Hepatocyte (in vitro differentiated cells): Measurements from ENCODE around the gene KCTD10. TPM values are rescaled to one million over a fixed set of nuclear protein-coding genes. Genes with fewer than 3 reads are reported as not detected.
"Not testable (repeated sequence)": the region's sequence is repeated elsewhere in the genome, so short reads cannot be mapped to it uniquely, and the experiment has no call there.

Source experiments
- DNase-seq: peaks from one replicate; pipeline ENCODE4 v3.0.0-alpha.2; 2016; ENCODE audit warnings: low spot score
- H2AFZ ChIP-seq: fragments of 200-600 bp; sonication (generic); 2 replicates; pipeline ENCODE4 v1.6.0; 2016; ENCODE audit warnings: antibody characterized with exemption, mild to moderate bottlenecking
- H3K27ac ChIP-seq: fragments of 200-600 bp; sonication (generic); 2 replicates; pipeline ENCODE4 v1.5.1; 2016; ENCODE audit warnings: mild to moderate bottlenecking
- H3K27me3 ChIP-seq: fragments of 200-600 bp; sonication (generic); 2 replicates; pipeline ENCODE4 v1.6.1; 2016
- H3K36me3 ChIP-seq: fragments of 200-600 bp; sonication (generic); replicated peaks from 2 replicates; pipeline ENCODE4 v1.5.1; 2016; ENCODE audit warnings: low read depth; ENCODE audit not compliant: insufficient read depth
- H3K4me1 ChIP-seq: fragments of 200-600 bp; sonication (generic); 2 replicates; pipeline ENCODE4 v1.5.1; 2016; ENCODE audit warnings: mild to moderate bottlenecking, moderate library complexity; ENCODE audit not compliant: insufficient read depth
- H3K4me2 ChIP-seq: fragments of 200-600 bp; sonication (generic); 2 replicates; pipeline ENCODE4 v1.6.0; 2016
- H3K4me3 ChIP-seq: fragments of 200-600 bp; sonication (generic); 2 replicates; pipeline ENCODE4 v1.5.1; 2016; ENCODE audit warnings: mild to moderate bottlenecking
- H3K79me2 ChIP-seq: fragments of 200-600 bp; sonication (generic); 2 replicates; pipeline ENCODE4 v1.6.0; 2017; ENCODE audit warnings: mild to moderate bottlenecking
- H3K9me2 ChIP-seq: fragments of 200-600 bp; sonication (generic); replicated peaks from 2 replicates; pipeline ENCODE4 v1.6.0; 2017; ENCODE audit warnings: mild to moderate bottlenecking; ENCODE audit not compliant: insufficient read depth
- H3K9me3 ChIP-seq: fragments of 200-600 bp; sonication (generic); 2 replicates; pipeline ENCODE4 v1.5.1; 2016; ENCODE audit warnings: low read depth, mild to moderate bottlenecking
- H4K20me1 ChIP-seq: fragments of 200-600 bp; sonication (generic); 2 replicates; pipeline ENCODE4 v1.6.0; 2016; ENCODE audit warnings: mild to moderate bottlenecking; ENCODE audit not compliant: insufficient read depth, poor library complexity, severe bottlenecking
- EZH2 ChIP-seq: fragments of 200-600 bp; sonication (generic); IDR thresholded peaks from 2 replicates; pipeline ENCODE4 v1.6.1; 2016; ENCODE audit warnings: antibody characterized with exemption, mild to moderate bottlenecking, borderline replicate concordance
- EZH2phosphoT487 ChIP-seq: fragments of 200-600 bp; sonication (generic); IDR thresholded peaks from one replicate; pipeline ENCODE4 v1.6.1; 2018; ENCODE audit warnings: antibody characterized with exemption, mild to moderate bottlenecking, low read depth, moderate library complexity; ENCODE audit not compliant: unreplicated experiment, severe bottlenecking
- WGBS: methylation state at CpG from one replicate; pipeline ENCODE4 v1.1.6; 2016; ENCODE audit warnings: low lambda C conversion rate; ENCODE audit errors: missing lambda C conversion rate; 5-methylcytosine and 5-hydroxymethylcytosine counted together
- polyA plus RNA-seq: library from polyadenylated mRNA; unstranded; fragments of >200 nt; fragmentation: Nextera tagmentation; extraction: Ambion mirVana; gene quantifications from 2 replicates; pipeline ENCODE4 v1.2.1, GENCODE V29; 2016
- total RNA-seq: library from RNA; depleted of rRNA; stranded (reverse); fragments of >200 nt; gene quantifications from 2 replicates; pipeline ENCODE4 v1.2.3, GENCODE V29; 2014
- TF ChIP-seq, protein P1 (sequence below): fragments of 200-600 bp; sonication (generic); IDR thresholded peaks from 2 replicates; pipeline ENCODE4 v1.5.1; 2016; ENCODE audit warnings: antibody characterized with exemption, mild to moderate bottlenecking; ENCODE audit not compliant: poor library complexity

KCTD10 gene
- total and polyA plus RNA-seq, 2 experiments from 2014 or later, result 29.4 to 29.7 TPM

DNA sequence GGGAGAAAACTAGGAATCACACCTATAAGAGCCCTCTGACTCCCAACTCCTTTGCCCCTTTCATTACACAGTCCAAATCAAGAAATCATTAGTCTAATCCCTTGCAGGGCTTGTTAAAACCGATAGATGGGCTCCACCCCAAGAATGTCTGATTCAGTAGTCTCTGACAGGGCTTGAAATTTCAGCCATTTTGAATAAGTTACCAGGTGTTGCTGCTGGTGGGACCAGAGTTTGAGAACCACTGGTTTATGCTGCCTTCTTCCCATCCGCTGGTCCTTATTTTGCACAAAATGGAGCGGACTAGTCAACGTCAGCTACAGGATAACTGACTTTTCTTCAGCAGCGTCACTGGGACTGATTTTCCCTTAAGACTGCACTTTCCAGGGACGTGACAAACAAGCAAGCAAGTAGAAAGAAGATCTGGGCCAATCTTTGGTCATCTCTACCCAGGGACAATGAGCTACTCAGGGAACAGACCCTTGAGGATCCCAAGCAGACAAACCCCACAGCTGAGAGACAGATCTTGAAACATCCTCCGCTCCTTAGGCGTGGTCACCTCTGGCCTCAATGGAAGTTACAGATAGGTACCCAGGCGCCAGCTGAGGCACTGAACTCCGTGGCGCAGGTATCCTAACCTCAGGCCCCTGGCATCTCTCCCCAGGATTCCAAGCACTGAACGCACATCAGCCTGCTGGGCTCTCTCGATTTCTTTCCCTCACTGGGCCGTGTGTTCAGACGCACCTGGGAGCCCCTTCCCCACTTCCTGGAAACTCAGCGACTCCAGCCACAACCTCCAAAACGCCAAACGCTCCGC lies 900 bp downstream of the KCTD10 start:
- Histone ChIP-seq H3K4me2 (peak overlapping the region; percentile 91), H3K9me2 (no peaks in the 10 kb centered on the region), H3K27me3 (no peaks in the 10 kb centered on the region), H3K4me1 (peaks cover 4% of the 10 kb centered on the region), H2AFZ (peak overlapping the region; percentile 80), H3K36me3 (no peaks in the 10 kb centered on the region), H4K20me1 (peaks cover 26% of the 10 kb centered on the region), H3K4me3 (peak overlapping the region; percentile 79), H3K27ac (peak overlapping the region; percentile 97), H3K9me3 (no peaks in the 10 kb centered on the region), H3K79me2 (peaks cover 84% of the 10 kb centered on the region)
- DNase-seq, result no peak
- TF ChIP-seq, protein P1, sequence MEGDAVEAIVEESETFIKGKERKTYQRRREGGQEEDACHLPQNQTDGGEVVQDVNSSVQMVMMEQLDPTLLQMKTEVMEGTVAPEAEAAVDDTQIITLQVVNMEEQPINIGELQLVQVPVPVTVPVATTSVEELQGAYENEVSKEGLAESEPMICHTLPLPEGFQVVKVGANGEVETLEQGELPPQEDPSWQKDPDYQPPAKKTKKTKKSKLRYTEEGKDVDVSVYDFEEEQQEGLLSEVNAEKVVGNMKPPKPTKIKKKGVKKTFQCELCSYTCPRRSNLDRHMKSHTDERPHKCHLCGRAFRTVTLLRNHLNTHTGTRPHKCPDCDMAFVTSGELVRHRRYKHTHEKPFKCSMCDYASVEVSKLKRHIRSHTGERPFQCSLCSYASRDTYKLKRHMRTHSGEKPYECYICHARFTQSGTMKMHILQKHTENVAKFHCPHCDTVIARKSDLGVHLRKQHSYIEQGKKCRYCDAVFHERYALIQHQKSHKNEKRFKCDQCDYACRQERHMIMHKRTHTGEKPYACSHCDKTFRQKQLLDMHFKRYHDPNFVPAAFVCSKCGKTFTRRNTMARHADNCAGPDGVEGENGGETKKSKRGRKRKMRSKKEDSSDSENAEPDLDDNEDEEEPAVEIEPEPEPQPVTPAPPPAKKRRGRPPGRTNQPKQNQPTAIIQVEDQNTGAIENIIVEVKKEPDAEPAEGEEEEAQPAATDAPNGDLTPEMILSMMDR, result no peak
- no peak for TF ChIP-seq EZH2
- 17% methylated on average over 19 of the region's 19 CpGs for WGBS

DNA sequence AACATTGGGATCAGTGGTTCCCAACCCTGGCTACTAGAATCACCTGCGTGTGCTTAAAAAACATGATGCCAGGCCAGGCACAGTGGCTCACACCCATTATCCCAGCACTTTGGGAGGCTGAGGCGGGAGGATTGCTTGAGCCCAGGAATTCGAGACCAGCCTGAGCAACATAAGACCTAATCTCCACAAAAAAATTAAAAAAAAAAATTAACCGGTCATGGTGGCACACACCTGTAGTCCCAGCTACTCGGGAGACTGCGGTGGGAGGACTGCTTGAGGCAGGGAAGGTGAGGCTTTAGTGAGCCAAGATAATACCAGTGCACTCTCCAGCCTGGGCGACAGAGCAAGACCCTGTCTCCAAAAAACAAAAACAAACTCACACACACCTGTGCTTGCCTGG lies 2.0 kb downstream of the KCTD10 start:
- no peak for DNase-seq
- Histone ChIP-seq H3K4me2 (no peak overlapping the region), H3K79me2 (peaks cover 95% of the 10 kb centered on the region), H3K27me3 (no peaks in the 10 kb centered on the region), H3K9me2 (no peaks in the 10 kb centered on the region), H3K9me3 (no peaks in the 10 kb centered on the region), H2AFZ (no peak overlapping the region), H3K4me3 (no peak overlapping the region), H3K4me1 (peaks cover 4% of the 10 kb centered on the region), H4K20me1 (peaks cover 27% of the 10 kb centered on the region), H3K36me3 (no peaks in the 10 kb centered on the region), H3K27ac (no peak overlapping the region)
- TF ChIP-seq EZH2phosphoT487 (no peak), EZH2 (no peak)
- TF ChIP-seq, protein P1, result no peak
- 97% methylated on average over 7 of the region's 7 CpGs for WGBS

DNA sequence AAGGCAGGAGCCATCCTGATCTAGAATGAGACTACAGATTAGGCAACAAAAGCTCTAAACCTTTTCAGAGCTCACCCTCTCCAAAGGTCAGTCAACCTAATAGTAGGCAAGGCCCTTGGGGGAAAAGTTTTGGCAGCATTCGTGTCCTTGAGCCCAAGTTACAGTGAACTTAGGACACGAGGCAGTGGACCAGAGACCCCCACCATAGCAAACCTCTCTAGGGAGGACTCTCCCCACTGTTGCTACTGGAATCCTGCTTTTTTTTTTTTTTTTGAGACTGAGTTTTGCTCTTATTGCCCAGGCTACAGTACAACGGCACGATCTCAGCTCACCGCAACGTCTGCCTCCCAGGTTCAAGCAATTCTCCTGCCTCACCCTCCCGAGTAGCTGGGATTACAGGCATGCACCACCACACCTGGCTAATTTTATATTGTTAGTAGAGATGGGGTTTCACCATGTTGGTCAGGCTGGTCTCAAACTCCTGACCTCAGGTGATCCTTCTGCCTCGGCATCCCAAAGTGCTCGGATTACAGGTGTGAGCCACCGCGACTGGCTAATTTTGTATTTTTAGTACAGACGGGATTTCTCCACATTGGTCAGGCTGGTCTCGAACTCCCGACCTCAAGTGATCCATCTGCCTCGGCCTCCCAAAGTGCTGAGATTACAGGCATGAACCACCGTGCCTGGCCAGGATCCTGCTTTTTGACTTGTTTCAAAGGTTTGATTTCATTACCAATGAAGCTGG lies 3.4 kb downstream of the KCTD10 start:
- H3K79me2 ChIP-seq, result peaks cover 96% of the 10 kb centered on the region
- not testable (repeated sequence) for H3K27ac ChIP-seq, H3K9me2 ChIP-seq, H3K4me1 ChIP-seq, DNase-seq, H3K36me3 ChIP-seq, H3K27me3 ChIP-seq, H3K9me3 ChIP-seq, H3K4me3 ChIP-seq, H2AFZ ChIP-seq, H3K4me2 ChIP-seq
- 97% methylated on average over 16 of the region's 16 CpGs for WGBS
- H4K20me1 ChIP-seq, result peaks cover 27% of the 10 kb centered on the region

DNA sequence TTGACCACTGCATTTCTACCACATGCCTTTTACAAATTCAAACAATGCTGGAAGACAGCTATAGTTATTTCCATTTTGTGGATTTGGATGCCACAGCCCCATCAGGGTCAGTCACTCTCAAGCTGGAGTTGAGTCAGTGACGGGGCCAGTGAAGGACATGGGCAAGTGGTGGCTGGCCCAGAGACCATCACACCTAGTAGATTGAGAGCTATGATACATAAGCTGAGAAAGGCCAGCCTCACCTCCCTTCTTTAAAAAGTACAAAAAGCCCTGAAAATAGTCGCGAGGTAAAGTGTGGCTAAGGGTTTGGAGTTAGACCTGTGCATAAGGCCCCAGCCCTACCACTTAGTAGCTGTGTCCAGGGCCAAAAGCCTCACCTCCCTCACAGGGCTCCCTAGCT lies 4.1 kb downstream of the KCTD10 start:
- DNase-seq, result no peak
- WGBS, result 98% methylated on average over 3 of the region's 3 CpGs
- Histone ChIP-seq H3K9me2 (no peaks in the 10 kb centered on the region), H3K27ac (no peak overlapping the region), H2AFZ (no peak overlapping the region), H3K79me2 (peaks cover 93% of the 10 kb centered on the region), H3K27me3 (no peaks in the 10 kb centered on the region), H3K36me3 (no peaks in the 10 kb centered on the region), H4K20me1 (peaks cover 27% of the 10 kb centered on the region), H3K4me3 (no peak overlapping the region), H3K9me3 (no peaks in the 10 kb centered on the region), H3K4me1 (peaks cover 4% of the 10 kb centered on the region), H3K4me2 (no peak overlapping the region)
- TF ChIP-seq EZH2, result no peak
- no peak for TF ChIP-seq EZH2phosphoT487
- TF ChIP-seq, protein P1, result no peak
